VCaP (cell line): ENCODE measurements around the gene ADARB2.
"Not testable (repeated sequence)": the region's sequence is repeated elsewhere in the genome, so short reads cannot be mapped to it uniquely, and the experiment has no call there.

ENCODE experiments used
- H3K27ac ChIP-seq: fragments of 450-650 bp; 2 replicates; pipeline ENCODE4 v1.5.1; 2017
- TF ChIP-seq, protein P1 (sequence below): fragments of 450-650 bp; conservative IDR thresholded peaks from 2 replicates; pipeline ENCODE4 v1.5.1; 2017; ENCODE audit warnings: mild to moderate bottlenecking, moderate library complexity

The ADARB2 gene

GRCh38 chr10:1626410-1626809 is 110.9 kb downstream of the ADARB2 start:
- TF ChIP-seq, protein P1, sequence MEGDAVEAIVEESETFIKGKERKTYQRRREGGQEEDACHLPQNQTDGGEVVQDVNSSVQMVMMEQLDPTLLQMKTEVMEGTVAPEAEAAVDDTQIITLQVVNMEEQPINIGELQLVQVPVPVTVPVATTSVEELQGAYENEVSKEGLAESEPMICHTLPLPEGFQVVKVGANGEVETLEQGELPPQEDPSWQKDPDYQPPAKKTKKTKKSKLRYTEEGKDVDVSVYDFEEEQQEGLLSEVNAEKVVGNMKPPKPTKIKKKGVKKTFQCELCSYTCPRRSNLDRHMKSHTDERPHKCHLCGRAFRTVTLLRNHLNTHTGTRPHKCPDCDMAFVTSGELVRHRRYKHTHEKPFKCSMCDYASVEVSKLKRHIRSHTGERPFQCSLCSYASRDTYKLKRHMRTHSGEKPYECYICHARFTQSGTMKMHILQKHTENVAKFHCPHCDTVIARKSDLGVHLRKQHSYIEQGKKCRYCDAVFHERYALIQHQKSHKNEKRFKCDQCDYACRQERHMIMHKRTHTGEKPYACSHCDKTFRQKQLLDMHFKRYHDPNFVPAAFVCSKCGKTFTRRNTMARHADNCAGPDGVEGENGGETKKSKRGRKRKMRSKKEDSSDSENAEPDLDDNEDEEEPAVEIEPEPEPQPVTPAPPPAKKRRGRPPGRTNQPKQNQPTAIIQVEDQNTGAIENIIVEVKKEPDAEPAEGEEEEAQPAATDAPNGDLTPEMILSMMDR: no peak
- no peak overlapping the region for H3K27ac ChIP-seq

DNA sequence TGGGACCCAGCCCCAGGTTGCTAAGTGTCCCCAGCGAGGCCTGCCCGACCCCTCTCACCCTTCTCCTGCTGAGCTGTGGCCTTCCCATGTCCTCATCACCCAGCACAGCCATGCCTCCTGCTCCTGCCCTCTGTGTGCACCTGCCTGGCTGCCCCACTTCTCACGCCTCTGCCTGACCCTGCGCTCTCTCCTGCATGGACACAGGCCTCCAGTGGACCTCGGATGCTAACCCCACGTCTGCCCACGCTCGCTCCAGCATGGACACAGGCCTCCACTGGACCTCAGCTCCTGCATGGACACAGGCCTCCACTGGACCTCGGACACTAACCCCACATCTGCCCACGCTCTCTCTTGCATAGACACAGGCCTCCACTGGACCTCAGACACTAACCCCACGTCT is 111.6 kb downstream of the ADARB2 start:
- no peak overlapping the region for H3K27ac ChIP-seq
- TF ChIP-seq, protein P1: no peak

DNA sequence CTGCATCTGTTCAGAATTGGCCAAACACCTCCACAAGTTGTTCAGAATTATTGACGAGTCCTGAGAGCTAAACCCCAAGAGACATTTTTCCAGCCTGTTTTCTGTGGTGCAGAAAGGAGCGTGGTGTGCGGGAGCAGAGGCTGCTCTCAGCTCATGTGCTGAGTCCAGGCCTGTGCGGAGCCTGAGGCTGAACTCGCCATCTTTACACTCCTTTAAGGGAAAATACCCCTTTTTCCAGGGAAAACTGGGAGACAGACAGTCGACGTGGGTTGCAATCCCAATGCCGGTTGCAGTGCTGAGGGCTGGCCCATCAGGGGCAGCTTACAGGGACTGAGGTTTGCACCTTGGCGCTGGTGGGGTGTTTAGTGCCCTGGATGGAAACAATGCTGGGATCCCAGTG is 112.2 kb downstream of the ADARB2 start:
- no peak overlapping the region for H3K27ac ChIP-seq
- TF ChIP-seq, protein P1: no peak

GRCh38 chr10:1624240-1624639 is 113.1 kb downstream of the ADARB2 start:
- no peak overlapping the region for H3K27ac ChIP-seq
- TF ChIP-seq, protein P1: no peak

- TF ChIP-seq, protein P1: no peak
- no peak overlapping the region for H3K27ac ChIP-seq
Observed at GRCh38 chr10:1620803-1621202, 116.5 kb downstream of the ADARB2 start.

DNA sequence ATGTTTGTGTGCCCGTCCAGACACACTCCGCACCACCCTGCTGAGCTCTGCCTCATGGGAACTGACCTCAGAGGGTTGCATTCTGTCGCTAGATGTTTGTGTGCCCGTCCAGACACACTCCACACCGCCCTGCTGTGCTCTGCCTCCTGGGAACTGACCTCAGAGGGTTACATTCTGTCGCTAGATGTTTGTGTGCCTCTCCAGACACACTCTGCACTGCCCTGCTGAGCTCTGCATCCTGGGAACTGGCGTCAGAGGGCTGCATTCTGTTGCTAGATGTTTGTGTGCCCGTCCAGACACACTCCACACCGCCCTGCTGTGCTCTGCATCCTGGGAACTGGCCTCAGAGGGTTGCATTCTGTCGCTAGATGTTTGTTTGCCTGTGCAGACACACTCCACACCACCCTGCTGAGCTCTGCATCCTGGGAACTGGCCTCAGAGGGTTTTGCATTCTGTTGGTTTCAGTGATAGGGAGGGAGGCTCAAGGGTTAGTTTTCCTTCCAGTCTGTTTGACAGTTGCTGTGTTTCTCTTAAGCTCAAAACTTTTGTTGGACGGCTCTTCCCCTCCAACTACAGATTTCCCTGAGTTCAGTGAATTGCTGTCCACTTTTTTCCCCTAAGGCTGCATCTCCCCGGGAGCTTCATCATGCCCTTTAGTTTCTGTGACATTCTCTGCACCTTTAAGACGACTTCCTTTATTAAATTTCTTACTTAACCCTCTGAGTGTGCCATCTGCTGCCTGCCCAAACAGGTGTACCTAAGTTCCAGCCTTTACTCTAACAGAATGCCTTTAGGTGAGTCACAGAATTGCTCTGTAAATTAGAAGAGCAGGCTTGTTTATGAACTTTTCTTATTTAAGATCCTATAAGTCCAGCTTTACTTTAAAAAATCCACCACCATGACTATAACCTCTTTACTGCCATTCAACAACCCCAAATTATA is 119.7 kb downstream of the ADARB2 start:
- not testable (repeated sequence) for H3K27ac ChIP-seq

GRCh38 chr10:1616701-1617100 is 120.6 kb downstream of the ADARB2 start:
- H3K27ac ChIP-seq: not testable (repeated sequence)

- H3K27ac ChIP-seq: no peak overlapping the region
- TF ChIP-seq, protein P1: no peak
Observed at GRCh38 chr10:1615186-1615954, 122.0 kb downstream of the ADARB2 start.
